Measurements from ENCODE around the gene STYXL1.

Gene STYXL1

DNA sequence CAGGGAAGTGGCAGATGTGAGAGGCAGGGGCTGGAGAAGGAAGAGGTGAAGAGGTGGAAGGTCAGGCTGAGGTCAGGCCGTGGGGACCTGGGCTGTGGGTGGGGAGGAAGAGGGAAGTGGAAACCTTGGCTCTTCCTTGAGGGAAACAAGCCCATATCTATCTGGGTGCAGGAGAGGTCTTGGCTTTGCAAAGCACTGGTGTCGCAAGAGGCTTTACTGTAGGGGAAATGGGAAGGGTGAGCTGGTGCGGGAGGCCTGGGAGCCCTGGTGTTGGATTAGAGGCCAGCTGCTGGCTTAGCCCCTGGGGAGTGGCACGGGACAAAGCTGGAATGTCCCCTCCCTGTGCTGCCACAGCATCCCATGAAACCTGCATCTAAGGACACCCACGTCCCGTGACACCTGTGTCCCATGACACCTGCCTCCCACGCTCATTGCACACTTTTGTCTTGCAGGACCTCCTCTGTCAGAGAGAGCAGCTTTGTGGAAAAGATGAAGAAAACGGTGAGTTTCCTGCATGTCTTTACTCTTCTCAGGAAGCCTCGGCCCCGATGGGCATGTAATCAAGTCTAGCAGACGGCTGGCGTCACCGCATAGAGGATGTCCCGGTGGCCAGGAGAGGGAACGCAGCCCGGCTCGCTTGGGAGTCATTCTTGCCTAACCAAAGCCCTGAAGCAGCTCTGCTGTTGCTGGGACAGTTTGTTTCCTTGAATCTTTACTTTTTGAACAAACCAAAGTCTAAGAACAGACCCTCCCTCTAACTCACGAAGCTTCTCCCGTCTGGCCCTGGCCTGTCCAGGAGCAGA lies 75.6 kb downstream of the STYXL1 start:
- H3K36me3 ChIP-seq (ENCODE audit: control insufficient read depth, insufficient read depth, low read length): peaks cover 2% of the 10 kb centered on the region
- peaks cover 27% of the 10 kb centered on the region for H3K4me1 ChIP-seq (ENCODE audit: control insufficient read depth, insufficient read depth, low read length)
- H3K9ac ChIP-seq (ENCODE audit: low read length): no peak overlapping the region
- no peaks in the 10 kb centered on the region for H3K27me3 ChIP-seq (ENCODE audit: control insufficient read depth, insufficient read depth, low read length)
- no peak overlapping the region for H3K4me3 ChIP-seq (ENCODE audit: low read length)
- no peak overlapping the region for H3K27ac ChIP-seq (ENCODE audit: low read depth, low read length)

DNA sequence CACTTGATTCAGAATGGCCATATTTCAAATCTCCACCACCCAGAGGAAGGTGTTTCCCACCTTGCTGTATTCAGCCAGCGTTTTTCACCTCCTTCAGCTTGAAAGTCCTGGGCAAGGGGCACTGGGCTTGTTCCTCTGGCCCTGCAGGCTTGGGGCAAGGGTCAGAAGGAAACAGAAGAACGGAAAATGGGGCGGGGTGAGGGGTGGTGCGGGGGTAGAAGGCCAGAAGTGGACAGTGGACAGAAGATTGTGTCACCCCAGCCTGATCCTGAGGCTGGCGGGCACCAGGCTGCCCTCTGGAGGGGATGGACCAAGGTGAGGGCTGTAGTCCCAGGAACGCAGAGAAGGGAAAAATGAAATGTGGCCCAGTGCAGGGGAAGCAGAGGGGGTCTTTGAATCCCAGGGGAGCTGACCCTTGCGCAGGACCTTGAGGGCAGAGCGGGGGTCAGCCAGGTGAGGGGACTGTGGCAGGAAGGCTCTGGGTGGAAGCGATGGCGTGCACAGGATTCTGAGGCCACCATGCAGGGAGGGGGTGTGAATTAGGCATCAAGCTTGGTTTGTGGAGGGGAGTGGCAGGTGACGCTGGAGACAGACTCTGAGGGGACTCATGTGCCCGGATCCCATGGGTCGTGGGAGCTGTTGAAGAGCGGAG lies 76.4 kb downstream of the STYXL1 start:
- no peaks in the 10 kb centered on the region for H3K27me3 ChIP-seq (ENCODE audit: control insufficient read depth, insufficient read depth, low read length)
- H3K4me1 ChIP-seq (ENCODE audit: control insufficient read depth, insufficient read depth, low read length): peaks cover 34% of the 10 kb centered on the region
- no peak overlapping the region for H3K4me3 ChIP-seq (ENCODE audit: low read length)
- no peak overlapping the region for H3K27ac ChIP-seq (ENCODE audit: low read depth, low read length)
- peaks cover 2% of the 10 kb centered on the region for H3K36me3 ChIP-seq (ENCODE audit: control insufficient read depth, insufficient read depth, low read length)
- H3K9ac ChIP-seq (ENCODE audit: low read length): no peak overlapping the region

DNA sequence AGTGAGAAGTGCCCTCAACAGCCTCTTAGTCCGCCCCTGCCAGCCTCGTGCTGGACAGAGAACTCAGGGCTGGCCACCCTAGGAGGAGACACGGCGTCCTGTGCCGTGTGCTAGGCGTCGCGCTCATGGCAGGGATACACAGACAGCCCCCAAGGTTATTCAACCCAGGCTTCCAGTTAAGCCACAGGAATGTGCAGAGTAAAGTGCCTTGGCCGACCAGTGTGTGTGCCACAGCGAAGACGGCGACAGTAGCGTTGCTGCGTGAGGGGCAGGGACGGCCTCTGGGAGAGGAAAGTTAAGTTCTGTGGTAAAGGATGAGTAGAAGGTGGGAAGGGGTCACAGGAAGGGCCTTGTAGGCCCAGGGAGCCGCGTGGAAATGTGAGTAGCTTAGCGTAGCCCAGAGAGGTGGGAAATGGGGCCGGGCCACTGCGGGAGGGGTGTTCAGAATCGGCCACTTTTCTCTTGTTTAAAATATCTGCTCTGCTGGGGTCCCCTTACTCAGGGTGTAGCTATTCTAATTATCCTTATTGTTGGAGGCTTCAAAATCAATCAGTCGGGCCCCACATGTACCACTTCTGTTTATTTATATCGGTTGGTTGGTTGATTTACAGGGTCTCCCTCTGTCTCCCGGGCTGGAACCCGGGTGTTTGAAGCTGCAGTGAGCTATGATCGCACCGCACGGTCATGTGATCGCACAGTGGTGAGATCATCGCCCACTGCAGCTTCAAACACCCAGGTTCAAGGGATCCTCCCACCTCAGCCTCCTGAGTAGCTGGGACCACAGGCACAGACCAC lies 77.9 kb downstream of the STYXL1 start:
- Histone ChIP-seq H3K27me3 (ENCODE audit: control insufficient read depth, insufficient read depth, low read length) (no peaks in the 10 kb centered on the region), H3K36me3 (ENCODE audit: control insufficient read depth, insufficient read depth, low read length) (peaks cover 2% of the 10 kb centered on the region), H3K9ac (ENCODE audit: low read length) (no peak overlapping the region), H3K27ac (ENCODE audit: low read depth, low read length) (peak overlapping the region; percentile 97), H3K4me3 (ENCODE audit: low read length) (no peak overlapping the region), H3K4me1 (ENCODE audit: control insufficient read depth, insufficient read depth, low read length) (peaks cover 44% of the 10 kb centered on the region)

DNA sequence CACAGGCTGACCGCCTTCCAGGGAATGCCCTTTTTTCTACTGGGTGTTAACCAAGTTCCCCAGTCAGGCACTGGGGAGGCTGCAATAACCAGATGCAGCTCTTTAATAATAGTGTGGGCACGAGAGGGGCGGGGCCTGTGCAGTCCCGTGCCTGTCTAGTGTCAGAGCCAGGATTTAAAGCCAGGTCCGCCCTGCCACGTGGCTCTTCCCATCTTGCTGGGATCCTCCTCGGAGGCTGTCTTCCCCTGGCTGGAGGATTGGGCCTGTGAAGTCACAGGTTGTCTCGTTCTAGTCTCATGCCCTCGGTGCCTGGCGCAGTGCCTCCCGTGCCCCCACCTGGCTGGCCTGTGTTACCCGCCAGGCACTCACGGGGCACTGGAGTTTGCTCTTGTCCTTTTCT lies 78.6 kb downstream of the STYXL1 start:
- Histone ChIP-seq H3K4me3 (ENCODE audit: low read length) (no peak overlapping the region), H3K36me3 (ENCODE audit: control insufficient read depth, insufficient read depth, low read length) (peaks cover 2% of the 10 kb centered on the region), H3K4me1 (ENCODE audit: control insufficient read depth, insufficient read depth, low read length) (peaks cover 44% of the 10 kb centered on the region), H3K27ac (ENCODE audit: low read depth, low read length) (peak overlapping the region; percentile 97), H3K27me3 (ENCODE audit: control insufficient read depth, insufficient read depth, low read length) (no peaks in the 10 kb centered on the region), H3K9ac (ENCODE audit: low read length) (no peak overlapping the region)

DNA sequence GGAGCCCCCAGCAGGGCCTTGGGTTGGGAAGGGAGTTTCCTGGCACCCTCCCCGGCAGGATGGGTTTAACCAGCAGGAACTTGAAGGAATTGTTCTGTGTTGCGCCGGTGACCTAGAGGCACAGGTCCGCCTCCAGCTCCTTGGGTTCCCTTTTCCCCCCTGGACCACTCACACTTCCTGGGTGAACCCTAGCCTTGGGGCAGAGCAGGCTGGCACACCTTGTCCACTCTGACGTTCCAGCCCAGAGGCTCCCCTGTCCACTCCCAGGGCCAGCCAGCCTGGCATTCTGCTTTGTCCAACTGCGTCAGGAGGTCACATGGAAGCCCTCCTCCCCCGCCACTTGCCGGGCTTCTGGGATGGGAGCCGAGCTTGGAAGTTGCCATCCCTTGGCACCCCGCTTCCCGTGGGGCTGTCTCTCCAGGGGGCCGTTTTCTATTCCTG lies 79.2 kb downstream of the STYXL1 start:
- Histone ChIP-seq H3K27ac (ENCODE audit: low read depth, low read length) (peak overlapping the region; percentile 97), H3K9ac (ENCODE audit: low read length) (no peak overlapping the region), H3K4me1 (ENCODE audit: control insufficient read depth, insufficient read depth, low read length) (peaks cover 44% of the 10 kb centered on the region), H3K36me3 (ENCODE audit: control insufficient read depth, insufficient read depth, low read length) (peaks cover 2% of the 10 kb centered on the region), H3K4me3 (ENCODE audit: low read length) (no peak overlapping the region), H3K27me3 (ENCODE audit: control insufficient read depth, insufficient read depth, low read length) (no peaks in the 10 kb centered on the region)

DNA sequence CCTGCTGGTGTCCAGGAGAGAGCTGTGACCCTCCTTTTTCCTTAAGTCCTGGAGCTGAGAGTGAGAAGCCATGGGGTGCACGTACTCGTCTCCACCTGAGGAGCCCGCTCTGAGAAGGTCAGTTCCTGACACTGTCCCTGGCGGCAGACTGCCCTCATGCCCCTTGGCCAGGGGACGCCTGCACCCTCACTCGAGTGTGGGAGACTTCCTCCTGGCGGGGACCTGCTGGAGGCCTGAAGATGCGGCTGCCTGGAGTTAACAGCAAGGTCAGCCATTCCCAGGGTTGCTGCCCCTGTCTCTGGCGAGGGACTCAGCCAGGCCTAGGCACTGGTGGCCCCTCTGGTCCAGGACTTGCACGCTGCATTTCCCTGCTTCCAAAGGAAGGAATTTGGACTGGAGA lies 79.8 kb downstream of the STYXL1 start:
- Histone ChIP-seq H3K27me3 (ENCODE audit: control insufficient read depth, insufficient read depth, low read length) (no peaks in the 10 kb centered on the region), H3K4me1 (ENCODE audit: control insufficient read depth, insufficient read depth, low read length) (peaks cover 44% of the 10 kb centered on the region), H3K36me3 (ENCODE audit: control insufficient read depth, insufficient read depth, low read length) (peaks cover 2% of the 10 kb centered on the region), H3K4me3 (ENCODE audit: low read length) (peak overlapping the region; percentile 24), H3K9ac (ENCODE audit: low read length) (no peak overlapping the region), H3K27ac (ENCODE audit: low read depth, low read length) (peak overlapping the region; percentile 97)

DNA sequence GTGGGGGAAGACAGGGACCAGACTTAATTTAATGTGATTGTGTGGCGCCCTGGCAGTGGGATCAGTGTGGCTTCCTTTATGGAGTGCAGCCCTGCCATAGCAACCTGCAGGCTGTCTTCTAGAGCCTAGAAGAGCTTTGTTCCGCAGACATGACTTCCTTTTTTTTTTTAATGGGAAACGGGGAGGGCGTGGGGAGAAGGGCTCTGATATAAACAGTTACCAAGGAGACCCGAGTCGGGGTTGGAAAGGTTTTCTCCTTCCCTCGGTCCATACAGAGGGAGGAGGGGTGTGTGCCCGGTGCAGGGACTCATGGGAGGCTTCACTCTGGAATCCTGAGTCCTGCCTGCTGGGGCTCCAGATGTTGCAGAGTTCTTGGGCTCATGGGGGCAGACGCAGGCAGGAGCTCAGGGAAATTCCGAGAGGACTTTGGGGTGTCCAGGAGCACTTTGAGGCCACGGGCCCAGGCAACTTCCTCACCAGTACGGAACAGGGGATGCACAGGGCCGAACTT lies 80.3 kb downstream of the STYXL1 start:
- no peak overlapping the region for H3K9ac ChIP-seq (ENCODE audit: low read length)

DNA sequence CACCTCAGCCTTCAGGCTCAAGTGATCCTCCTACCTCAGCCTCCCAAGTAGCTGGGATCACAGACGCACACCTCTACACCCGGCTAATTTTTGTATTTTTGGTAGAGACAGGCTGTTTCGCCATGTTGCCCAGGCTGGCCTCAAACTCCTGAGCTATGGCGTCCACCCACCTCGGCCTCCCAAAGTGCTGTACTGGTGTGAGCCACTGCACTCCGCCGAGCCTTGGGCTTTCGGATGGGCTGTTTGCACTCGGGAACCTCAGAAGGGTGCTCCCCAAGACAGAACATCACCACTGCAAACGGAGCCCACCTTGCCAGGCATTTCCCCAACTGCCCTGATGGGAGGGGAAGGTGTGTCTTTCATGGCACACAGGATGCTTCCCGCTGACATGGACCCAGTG lies 80.7 kb downstream of the STYXL1 start:
- H3K27me3 ChIP-seq (ENCODE audit: control insufficient read depth, insufficient read depth, low read length): no peaks in the 10 kb centered on the region
- H3K27ac ChIP-seq (ENCODE audit: low read depth, low read length): peak overlapping the region; percentile 97
- H3K4me1 ChIP-seq (ENCODE audit: control insufficient read depth, insufficient read depth, low read length): peaks cover 44% of the 10 kb centered on the region
- H3K9ac ChIP-seq (ENCODE audit: low read length): no peak overlapping the region
- no peaks in the 10 kb centered on the region for H3K36me3 ChIP-seq (ENCODE audit: control insufficient read depth, insufficient read depth, low read length)
- no peak overlapping the region for H3K4me3 ChIP-seq (ENCODE audit: low read length)

More for the DNA sequence above, 80.3 kb downstream of the STYXL1 start:
- H3K27me3 ChIP-seq (ENCODE audit: control insufficient read depth, insufficient read depth, low read length): no peaks in the 10 kb centered on the region
- peak overlapping the region; percentile 97 for H3K27ac ChIP-seq (ENCODE audit: low read depth, low read length)
- peaks cover 44% of the 10 kb centered on the region for H3K4me1 ChIP-seq (ENCODE audit: control insufficient read depth, insufficient read depth, low read length)
- H3K4me3 ChIP-seq (ENCODE audit: low read length): peak overlapping the region; percentile 24
- peaks cover 2% of the 10 kb centered on the region for H3K36me3 ChIP-seq (ENCODE audit: control insufficient read depth, insufficient read depth, low read length)

DNA sequence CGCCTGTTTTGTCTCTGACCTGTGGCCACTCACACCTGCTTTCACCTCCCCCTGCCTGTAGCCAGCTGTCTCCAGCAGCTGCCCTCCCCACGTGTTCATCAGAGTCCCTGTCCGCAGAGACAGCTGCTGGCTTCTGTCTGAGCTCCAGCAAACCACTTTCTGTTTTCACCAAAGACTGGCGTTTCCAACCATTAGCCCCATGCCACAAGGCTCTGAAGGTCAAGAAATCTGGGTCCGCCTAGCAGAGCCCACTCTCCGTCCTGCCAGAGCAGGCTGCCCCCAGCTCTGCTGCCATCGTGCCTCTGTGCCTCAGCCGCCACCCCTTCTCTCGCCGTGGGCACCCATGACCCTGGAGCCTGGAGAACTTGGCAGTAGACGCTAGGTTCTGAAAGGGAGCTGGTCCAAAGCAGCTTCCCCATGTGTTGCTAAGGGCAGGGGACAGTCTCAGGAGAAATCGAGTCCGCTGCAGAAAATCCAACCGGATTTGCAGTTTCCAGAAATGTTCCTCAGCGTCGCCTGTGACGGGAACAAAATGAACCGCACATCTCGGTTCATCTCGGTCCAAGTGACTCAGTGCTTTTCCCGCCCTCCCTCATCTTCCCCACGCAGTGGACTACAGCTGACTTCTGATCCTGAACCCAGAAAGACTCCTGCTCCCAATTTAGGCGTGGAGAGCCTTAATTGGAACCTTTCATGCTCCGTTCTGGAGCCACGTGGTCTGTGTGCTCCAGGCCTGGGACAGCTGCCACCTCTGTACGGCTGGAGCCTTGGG lies 81.4 kb downstream of the STYXL1 start:
- Histone ChIP-seq H3K9ac (ENCODE audit: low read length) (peak overlapping the region; percentile 47), H3K36me3 (ENCODE audit: control insufficient read depth, insufficient read depth, low read length) (peaks cover 2% of the 10 kb centered on the region), H3K27me3 (ENCODE audit: control insufficient read depth, insufficient read depth, low read length) (no peaks in the 10 kb centered on the region), H3K27ac (ENCODE audit: low read depth, low read length) (peak overlapping the region; percentile 97), H3K4me1 (ENCODE audit: control insufficient read depth, insufficient read depth, low read length) (peaks cover 44% of the 10 kb centered on the region), H3K4me3 (ENCODE audit: low read length) (peak overlapping the region; percentile 56)

DNA sequence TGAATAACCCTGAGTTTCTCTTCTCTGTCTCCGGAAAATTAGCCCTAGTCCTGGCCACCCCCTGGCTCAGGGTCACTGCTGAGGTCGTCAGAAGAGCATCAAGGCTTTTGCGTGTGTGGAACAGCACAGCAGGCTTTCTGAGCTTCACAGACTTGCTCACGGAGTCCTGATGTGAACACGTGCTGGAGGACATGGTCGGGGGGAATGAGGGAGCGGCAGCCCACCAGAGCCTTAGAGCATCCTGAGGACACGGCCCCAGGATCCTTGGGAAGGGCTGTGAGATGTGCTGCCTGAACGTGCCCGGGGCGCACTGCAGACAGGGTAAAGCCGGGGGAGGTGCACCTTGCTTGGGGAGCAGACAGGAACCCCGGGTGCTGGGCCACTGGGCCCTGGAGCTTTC lies 82.2 kb downstream of the STYXL1 start:
- H3K27ac ChIP-seq (ENCODE audit: low read depth, low read length): peak overlapping the region; percentile 97
- no peak overlapping the region for H3K9ac ChIP-seq (ENCODE audit: low read length)
- H3K27me3 ChIP-seq (ENCODE audit: control insufficient read depth, insufficient read depth, low read length): no peaks in the 10 kb centered on the region
- H3K4me3 ChIP-seq (ENCODE audit: low read length): peak overlapping the region; percentile 56
- peaks cover 2% of the 10 kb centered on the region for H3K36me3 ChIP-seq (ENCODE audit: control insufficient read depth, insufficient read depth, low read length)
- peaks cover 44% of the 10 kb centered on the region for H3K4me1 ChIP-seq (ENCODE audit: control insufficient read depth, insufficient read depth, low read length)

DNA sequence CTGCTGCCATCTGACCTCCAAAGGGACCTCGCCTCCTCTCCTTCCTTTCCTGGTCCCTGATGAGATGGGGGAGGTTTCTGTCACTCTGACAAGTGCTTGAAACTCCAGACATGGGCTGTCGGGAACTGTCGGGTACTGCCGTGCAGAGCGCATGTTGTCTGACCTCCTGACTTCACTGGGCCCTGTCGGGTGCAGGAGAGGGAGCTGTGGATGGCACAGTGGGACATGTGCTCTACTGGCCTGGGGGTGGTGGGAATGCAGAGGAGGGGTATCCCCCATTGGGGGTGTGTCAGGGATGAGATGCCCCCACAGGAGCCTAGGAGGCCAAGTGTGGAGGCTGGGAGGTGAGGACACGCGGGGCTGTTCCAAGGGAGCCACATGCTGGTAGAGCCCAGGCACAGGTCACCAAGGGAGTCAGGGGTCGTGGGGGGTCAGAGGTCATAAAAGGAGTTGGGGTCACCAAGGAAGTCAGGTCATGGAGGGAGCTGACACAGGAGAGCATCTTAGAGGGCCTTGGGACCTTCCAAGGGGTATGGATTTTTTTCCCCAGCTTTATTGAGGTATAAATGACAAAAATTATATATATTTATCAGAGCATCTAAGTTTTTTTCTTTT lies 84.3 kb downstream of the STYXL1 start:
- Histone ChIP-seq H3K4me3 (ENCODE audit: low read length) (no peak overlapping the region), H3K36me3 (ENCODE audit: control insufficient read depth, insufficient read depth, low read length) (peaks cover 2% of the 10 kb centered on the region), H3K27ac (ENCODE audit: low read depth, low read length) (peak overlapping the region; percentile 43), H3K9ac (ENCODE audit: low read length) (no peak overlapping the region), H3K4me1 (ENCODE audit: control insufficient read depth, insufficient read depth, low read length) (peaks cover 29% of the 10 kb centered on the region), H3K27me3 (ENCODE audit: control insufficient read depth, insufficient read depth, low read length) (no peaks in the 10 kb centered on the region)
